ENCODE data around the gene NAV2.

The NAV2 gene

DNA sequence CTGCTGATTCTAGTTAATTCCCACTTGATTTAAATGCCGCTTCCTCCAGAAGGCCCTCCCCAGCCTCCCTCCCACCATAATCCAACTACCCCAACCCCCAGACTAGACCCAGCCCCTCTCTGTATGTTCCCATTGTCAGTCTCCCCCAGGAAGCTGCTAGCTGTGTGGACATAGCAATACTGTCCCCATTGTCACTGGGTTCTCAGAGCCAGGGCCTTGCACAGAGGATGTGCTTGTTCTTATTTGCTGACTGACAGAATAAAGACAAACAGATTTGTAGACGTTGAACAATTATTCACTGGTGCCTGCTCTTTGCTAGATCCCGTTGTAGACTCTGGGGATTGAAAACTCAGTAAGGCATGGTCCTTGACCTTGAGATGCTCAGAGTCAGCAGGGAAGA, 45.7 kb upstream of the NAV2 start:
- H3K79me2 ChIP-seq (ENCODE audit: low read length): no peaks in the 10 kb centered on the region
- no peaks in the 10 kb centered on the region for H3K27me3 ChIP-seq (replicated peaks; ENCODE audit: insufficient read depth, low read length)
- no peaks in the 10 kb centered on the region for H3F3A ChIP-seq (ENCODE audit: insufficient read depth, low read length)
- TF ChIP-seq EZH2 (optimal IDR thresholded peaks at IDR 0.05; ENCODE audit: low read depth, low read length) (no peak), EZH2phosphoT487 (IDR thresholded peaks at IDR 0.05; ENCODE audit: low read length) (no peak), CTCF (IDR thresholded peaks at IDR 0.05; ENCODE audit: low read length) (no peak)
- no peaks in the 10 kb centered on the region for H4K20me1 ChIP-seq (ENCODE audit: insufficient read depth, low read length)
- no peaks in the 10 kb centered on the region for H3K9me2 ChIP-seq (replicated peaks; ENCODE audit: insufficient read depth, low read length)
- H3K4me2 ChIP-seq (ENCODE audit: low read depth, low read length): no peak overlapping the region
- H2AFZ ChIP-seq (ENCODE audit: low read length): no peak overlapping the region
- H3K4me1 ChIP-seq (ENCODE audit: low read length): no peaks in the 10 kb centered on the region
- H3K27ac ChIP-seq (ENCODE audit: low read length): no peak overlapping the region
- no peaks in the 10 kb centered on the region for H3K9me3 ChIP-seq (replicated peaks; ENCODE audit: insufficient read depth, low read length)
- DNase-seq: no peak
- no peak overlapping the region for H3K9ac ChIP-seq (ENCODE audit: low read length)
- no peaks in the 10 kb centered on the region for H3K36me3 ChIP-seq (replicated peaks; ENCODE audit: insufficient read depth, low read length)
- H3K4me3 ChIP-seq (ENCODE audit: low read length): no peak overlapping the region

GRCh38 chr11:19669511-19669910, 43.1 kb upstream of the NAV2 start:
- no peak overlapping the region for H3K4me3 ChIP-seq (ENCODE audit: low read length)
- no peaks in the 10 kb centered on the region for H4K20me1 ChIP-seq (ENCODE audit: insufficient read depth, low read length)

GRCh38 chr11:19670030-19670791, 42.4 kb upstream of the NAV2 start:
- no peaks in the 10 kb centered on the region for H3K9me3 ChIP-seq (replicated peaks; ENCODE audit: insufficient read depth, low read length)
- no peak overlapping the region for H3K4me2 ChIP-seq (ENCODE audit: low read depth, low read length)
- H4K20me1 ChIP-seq (ENCODE audit: insufficient read depth, low read length): no peaks in the 10 kb centered on the region
- no peak overlapping the region for H2AFZ ChIP-seq (ENCODE audit: low read length)
- no peaks in the 10 kb centered on the region for H3F3A ChIP-seq (ENCODE audit: insufficient read depth, low read length)
- no peak overlapping the region for H3K27ac ChIP-seq (ENCODE audit: low read length)
- H3K9me2 ChIP-seq (replicated peaks; ENCODE audit: insufficient read depth, low read length): no peaks in the 10 kb centered on the region
- H3K36me3 ChIP-seq (replicated peaks; ENCODE audit: insufficient read depth, low read length): no peaks in the 10 kb centered on the region
- DNase-seq: no peak
- no peaks in the 10 kb centered on the region for H3K4me1 ChIP-seq (ENCODE audit: low read length)
- H3K79me2 ChIP-seq (ENCODE audit: low read length): no peaks in the 10 kb centered on the region
- TF ChIP-seq EZH2 (optimal IDR thresholded peaks at IDR 0.05; ENCODE audit: low read depth, low read length) (no peak), CTCF (IDR thresholded peaks at IDR 0.05; ENCODE audit: low read length) (no peak), EZH2phosphoT487 (IDR thresholded peaks at IDR 0.05; ENCODE audit: low read length) (no peak)
- no peak overlapping the region for H3K4me3 ChIP-seq (ENCODE audit: low read length)
- H3K9ac ChIP-seq (ENCODE audit: low read length): no peak overlapping the region
- H3K27me3 ChIP-seq (replicated peaks; ENCODE audit: insufficient read depth, low read length): no peaks in the 10 kb centered on the region

More at GRCh38 chr11:19669511-19669910, 43.1 kb upstream of the NAV2 start:
- no peak overlapping the region for H2AFZ ChIP-seq (ENCODE audit: low read length)
- no peak overlapping the region for H3K27ac ChIP-seq (ENCODE audit: low read length)
- no peaks in the 10 kb centered on the region for H3K9me2 ChIP-seq (replicated peaks; ENCODE audit: insufficient read depth, low read length)
- H3K9me3 ChIP-seq (replicated peaks; ENCODE audit: insufficient read depth, low read length): no peaks in the 10 kb centered on the region
- no peak overlapping the region for H3K9ac ChIP-seq (ENCODE audit: low read length)
- DNase-seq: no peak
- no peaks in the 10 kb centered on the region for H3K36me3 ChIP-seq (replicated peaks; ENCODE audit: insufficient read depth, low read length)
- no peak for TF ChIP-seq CTCF (IDR thresholded peaks at IDR 0.05; ENCODE audit: low read length)
- TF ChIP-seq EZH2 (optimal IDR thresholded peaks at IDR 0.05; ENCODE audit: low read depth, low read length): no peak
- TF ChIP-seq EZH2phosphoT487 (IDR thresholded peaks at IDR 0.05; ENCODE audit: low read length): no peak
- no peaks in the 10 kb centered on the region for H3F3A ChIP-seq (ENCODE audit: insufficient read depth, low read length)
- no peaks in the 10 kb centered on the region for H3K79me2 ChIP-seq (ENCODE audit: low read length)
- H3K27me3 ChIP-seq (replicated peaks; ENCODE audit: insufficient read depth, low read length): no peaks in the 10 kb centered on the region
- H3K4me2 ChIP-seq (ENCODE audit: low read depth, low read length): no peak overlapping the region
- no peaks in the 10 kb centered on the region for H3K4me1 ChIP-seq (ENCODE audit: low read length)
